ENCODE results near the gene CHRNA3. TPM values are rescaled to one million over a fixed set of nuclear protein-coding genes. Genes with fewer than 3 reads are reported as not detected.

CHRNA3 gene
- total RNA-seq, 1 donor from 2014 or later: 0.13 TPM

- peak; percentile 75 for ATAC-seq (ENCODE audit: poor library complexity)
- DNase-seq: no peak
- intact Hi-C loops (cut with DNase I): loop anchor here (5.0 kb wide), 1 partner anchor 69 kb away; no protein-coding TSS in a partner anchor
Observed at GRCh38 chr15:78638658-78639314, 18.0 kb upstream of the CHRNA3 start.

GRCh38 chr15:78637776-78638435, 17.1 kb upstream of the CHRNA3 start:
- ATAC-seq (ENCODE audit: poor library complexity) (no peak), DNase-seq (no peak)
- intact Hi-C loops (cut with DNase I): loop anchor here (5.0 kb wide), 1 partner anchor 69 kb away; no protein-coding TSS in a partner anchor

- no peak for DNase-seq
- intact Hi-C loops (cut with DNase I): loop anchor here (5.0 kb wide), 1 partner anchor 71 kb away; no protein-coding TSS in a partner anchor
- ATAC-seq (ENCODE audit: poor library complexity): no peak
Observed at GRCh38 chr15:78636378-78636859, 15.6 kb upstream of the CHRNA3 start.

GRCh38 chr15:78635346-78635745, 14.6 kb upstream of the CHRNA3 start:
- intact Hi-C loops (cut with DNase I): loop anchor here (5.0 kb wide), 1 partner anchor 72 kb away; no protein-coding TSS in a partner anchor
- DNase-seq: no peak
- no peak for ATAC-seq (ENCODE audit: poor library complexity)

GRCh38 chr15:78634210-78635145, 13.7 kb upstream of the CHRNA3 start:
- no peak for ATAC-seq (ENCODE audit: poor library complexity)
- DNase-seq: no peak
- intact Hi-C loops (cut with DNase I): loop anchor here (5.0 kb wide), 1 partner anchor 73 kb away; no protein-coding TSS in a partner anchor

GRCh38 chr15:78633348-78633747, 12.6 kb upstream of the CHRNA3 start:
- ATAC-seq (ENCODE audit: poor library complexity) (no peak), DNase-seq (no peak)
- intact Hi-C loops (cut with DNase I): no loop called here

GRCh38 chr15:78630886-78631633, 10.3 kb upstream of the CHRNA3 start:
- DNase-seq: no peak
- ATAC-seq (ENCODE audit: poor library complexity): no peak
- intact Hi-C loops (cut with DNase I): no loop called here

- no peak for DNase-seq
- no peak for ATAC-seq (ENCODE audit: poor library complexity)
- intact Hi-C loops (cut with DNase I): no loop called here
Observed at GRCh38 chr15:78629716-78630065, 8.9 kb upstream of the CHRNA3 start.

- intact Hi-C loops (cut with DNase I): no loop called here
- ATAC-seq (ENCODE audit: poor library complexity): no peak
- no peak for DNase-seq
Observed at GRCh38 chr15:78629031-78629715, 8.4 kb upstream of the CHRNA3 start.

GRCh38 chr15:78628227-78628626, 7.4 kb upstream of the CHRNA3 start:
- intact Hi-C loops (cut with DNase I): no loop called here
- ATAC-seq (ENCODE audit: poor library complexity): no peak
- DNase-seq: no peak

- intact Hi-C loops (cut with DNase I): no loop called here
- no peak for DNase-seq
- ATAC-seq (ENCODE audit: poor library complexity): no peak
Observed at GRCh38 chr15:78627348-78627747, 6.6 kb upstream of the CHRNA3 start.

GRCh38 chr15:78626381-78626995, 5.7 kb upstream of the CHRNA3 start:
- no peak for ATAC-seq (ENCODE audit: poor library complexity)
- intact Hi-C loops (cut with DNase I): no loop called here
- DNase-seq: no peak

- DNase-seq (no peak), ATAC-seq (ENCODE audit: poor library complexity) (no peak)
- intact Hi-C loops (cut with DNase I): no loop called here
Observed at GRCh38 chr15:78625606-78626280, 4.9 kb upstream of the CHRNA3 start.

- no peak for DNase-seq
- ATAC-seq (ENCODE audit: poor library complexity): no peak
- intact Hi-C loops (cut with DNase I): loop anchor here (5.0 kb wide), 1 partner anchor 82 kb away; no protein-coding TSS in a partner anchor
Observed at GRCh38 chr15:78624651-78625590, 4.1 kb upstream of the CHRNA3 start.

GRCh38 chr15:78623786-78624497, 3.1 kb upstream of the CHRNA3 start:
- intact Hi-C loops (cut with DNase I): loop anchor here (5.0 kb wide), 1 partner anchor 83 kb away; no protein-coding TSS in a partner anchor
- ATAC-seq (ENCODE audit: poor library complexity) (no peak), DNase-seq (no peak)

Measured in Right ventricle myocardium superior (tissue), 1 donor.